Left ventricle myocardium superior (tissue), 1 donor: ENCODE data around the gene BCORL1. TPM values are rescaled to one million over a fixed set of nuclear protein-coding genes. Genes with fewer than 3 reads are reported as not detected.

ENCODE experiments used
- ATAC-seq: fragments of 200-7000 bp; cut with Tn5 transposase; one replicate; pipeline ENCODE4 v1.9.1; 2020; ENCODE audit warnings: mild to moderate bottlenecking, moderate library complexity
- DNase-seq: peaks from one replicate; pipeline ENCODE4 v3.0.0-alpha.2; 2020
- intact Hi-C: fragments of 100-400 bp; cut with micrococcal nuclease; formaldehyde crosslinking; loops from one replicate; pipeline ENCODE4 v1.11.0; 2022
- total RNA-seq: library from RNA; stranded (reverse); fragmentation: NEBNext Ultra II Directional; extraction: Animal tissue kit (Norgen Biotek cat#: 25700); gene quantifications from one replicate; pipeline ENCODE4 v1.2.1, GENCODE V29; 2021
- donor health status: DM: no; HTN: yes; CAD: no; lungs with severe emphysema.

The BCORL1 gene
- total RNA-seq, 1 donor from 2014 or later, result 12.4 TPM

DNA sequence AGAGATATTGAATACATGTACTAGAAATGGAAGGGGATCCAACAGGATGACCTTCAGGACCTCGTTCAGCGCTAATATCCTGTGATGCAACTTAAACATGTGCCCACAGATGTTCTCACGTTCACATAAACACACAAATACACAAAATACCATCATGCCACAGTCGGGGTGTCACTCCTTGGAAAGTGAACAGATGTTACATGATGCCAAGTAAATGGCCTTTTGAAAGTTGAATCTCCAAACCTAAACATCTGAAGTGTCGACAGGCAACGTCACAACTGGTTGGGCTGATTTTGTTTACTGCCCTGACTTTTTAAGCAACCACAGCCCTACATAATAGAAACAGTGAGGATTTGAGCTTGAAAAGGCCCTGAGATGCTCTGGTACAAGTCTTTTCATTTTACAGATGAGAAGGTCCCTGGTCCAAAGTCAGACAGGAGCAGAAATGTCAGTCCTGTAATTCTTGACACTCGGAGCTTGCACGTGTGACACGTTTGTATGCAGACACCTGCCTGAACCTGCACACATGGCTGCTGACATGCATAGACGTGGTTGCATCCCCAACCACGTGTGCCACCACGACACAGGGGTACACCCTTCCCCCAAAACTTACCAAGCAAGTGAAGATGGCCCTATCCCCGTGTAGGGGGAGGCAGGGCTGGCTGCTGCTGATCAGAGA is 23.5 kb upstream of the BCORL1 start:
- DNase-seq (no peak), ATAC-seq (no peak)
- intact Hi-C loops, result no loop called here

DNA sequence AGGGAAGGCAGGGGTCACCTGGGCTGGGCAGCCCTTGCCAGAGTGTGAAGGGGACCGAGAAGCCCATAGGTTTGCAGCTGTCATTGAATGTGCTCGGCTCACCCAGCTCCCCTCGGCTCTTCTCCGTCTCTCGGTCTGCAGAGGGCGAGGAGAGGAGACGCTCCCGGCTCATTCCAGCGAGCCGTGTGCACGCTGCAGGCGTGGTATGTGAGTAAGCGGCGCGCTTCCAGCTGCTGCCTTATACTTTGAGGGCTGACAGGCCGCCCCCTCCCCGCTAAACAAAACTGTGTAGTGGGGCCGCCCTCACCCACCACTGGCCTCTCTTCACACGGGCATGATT is 23.0 kb upstream of the BCORL1 start:
- DNase-seq (peak; percentile 42), ATAC-seq (peak; percentile 26)
- intact Hi-C loops, result no loop called here

DNA sequence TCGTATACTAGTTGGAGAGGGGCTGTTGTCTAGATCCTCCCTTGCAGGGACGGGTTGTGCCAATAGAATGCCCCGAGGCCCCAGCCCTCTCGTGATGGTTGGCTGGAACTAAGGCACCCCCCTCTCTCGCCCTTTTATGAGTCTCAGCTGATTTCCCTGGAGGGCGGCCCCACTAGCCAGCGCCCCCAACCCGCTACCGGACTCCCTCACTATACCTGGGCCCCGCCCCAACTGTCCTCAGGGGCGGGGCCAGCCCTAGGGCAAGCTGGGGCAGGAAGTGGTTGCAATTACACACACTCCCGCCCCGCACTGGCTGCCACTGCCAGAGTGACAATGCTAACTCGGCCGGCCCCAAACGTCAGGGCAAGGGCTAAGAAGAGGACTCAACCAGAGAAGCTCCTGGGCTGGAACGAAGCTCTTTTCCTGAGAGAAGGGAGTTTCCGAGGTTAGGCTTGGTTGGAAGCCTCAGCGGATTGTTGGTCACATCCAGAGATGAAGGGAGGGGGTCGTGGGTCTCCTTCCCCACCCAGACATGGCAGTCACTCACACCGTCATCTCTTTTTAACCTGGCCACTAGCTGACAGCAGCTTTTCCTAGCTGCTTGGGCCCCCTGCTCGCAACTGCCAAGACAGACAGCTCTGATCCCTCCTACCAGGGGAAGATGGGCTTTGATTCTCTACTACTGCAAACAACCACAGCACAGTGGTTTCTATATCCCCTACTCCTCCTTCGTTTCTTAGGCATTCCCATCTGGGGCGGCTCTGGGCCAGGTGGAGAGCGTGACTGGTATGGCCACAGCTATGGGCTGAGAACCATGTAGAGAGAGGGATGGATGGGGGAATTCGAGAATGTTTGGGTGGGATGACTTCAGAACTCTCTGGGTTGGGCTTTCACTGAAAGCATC is 21.0 kb upstream of the BCORL1 start:
- DNase-seq (peak; percentile 71), ATAC-seq (peak; percentile 73)
- intact Hi-C loops, result no loop called here

DNA sequence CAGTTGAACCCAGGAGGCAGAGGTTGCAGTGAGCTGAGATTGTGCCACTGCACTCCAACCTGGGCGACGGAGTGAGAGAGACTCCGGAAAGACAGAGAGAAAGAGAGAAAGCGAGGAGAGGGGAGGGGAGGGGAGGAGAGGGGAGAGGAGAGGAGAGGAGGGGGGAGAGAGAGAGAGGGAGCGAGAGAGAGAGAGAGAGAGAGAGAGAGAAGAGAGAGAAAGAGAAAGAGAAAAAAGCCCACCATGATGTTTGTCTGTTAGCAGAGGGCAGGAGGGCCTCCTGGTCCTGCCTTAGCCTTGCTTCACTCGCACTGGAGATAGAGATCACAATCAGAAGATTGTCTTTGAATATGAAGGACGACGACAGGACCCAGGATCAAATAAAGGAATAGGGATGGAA is 18.7 kb upstream of the BCORL1 start:
- DNase-seq (no peak), ATAC-seq (no peak)
- intact Hi-C loops, result no loop called here

DNA sequence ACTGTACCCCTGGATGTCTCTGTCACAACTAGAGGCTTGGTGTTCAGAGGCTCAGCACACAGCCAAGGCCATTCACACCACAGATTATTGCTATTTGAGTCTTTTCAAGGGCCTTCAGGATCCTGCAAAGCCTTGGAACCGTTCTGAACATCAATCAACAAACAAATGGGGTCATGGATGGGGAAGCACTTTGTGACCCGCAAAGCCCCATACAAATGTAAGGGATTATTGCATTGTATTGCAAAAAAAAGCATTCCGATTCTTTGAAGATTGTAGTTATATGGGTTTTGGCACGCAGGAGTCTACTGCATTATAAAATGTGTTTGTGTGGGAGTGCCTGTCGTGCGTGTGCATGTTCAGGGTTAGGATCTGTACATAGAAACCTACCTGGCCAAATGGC is 17.3 kb upstream of the BCORL1 start:
- ATAC-seq (no peak), DNase-seq (no peak)
- intact Hi-C loops, result no loop called here

DNA sequence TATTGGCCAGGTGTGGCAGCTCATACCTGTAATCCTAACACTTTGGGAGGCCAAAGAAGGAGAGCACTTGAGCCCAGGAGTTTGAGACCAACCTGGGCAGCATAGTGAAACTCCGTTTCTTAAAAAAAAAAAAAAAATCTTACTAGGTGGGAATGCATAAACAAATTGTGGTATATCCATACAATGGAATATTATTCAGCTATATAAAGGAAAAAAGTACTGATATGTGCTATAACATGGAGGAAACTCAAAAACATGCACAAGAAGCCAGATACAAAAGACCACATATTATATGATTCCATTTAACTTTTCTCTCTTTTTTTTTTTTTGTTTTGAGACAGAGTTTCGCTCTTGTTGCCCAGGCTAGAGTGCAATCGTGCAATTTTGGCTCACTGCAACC is 13.5 kb upstream of the BCORL1 start:
- DNase-seq (no peak), ATAC-seq (no peak)
- intact Hi-C loops, result no loop called here

DNA sequence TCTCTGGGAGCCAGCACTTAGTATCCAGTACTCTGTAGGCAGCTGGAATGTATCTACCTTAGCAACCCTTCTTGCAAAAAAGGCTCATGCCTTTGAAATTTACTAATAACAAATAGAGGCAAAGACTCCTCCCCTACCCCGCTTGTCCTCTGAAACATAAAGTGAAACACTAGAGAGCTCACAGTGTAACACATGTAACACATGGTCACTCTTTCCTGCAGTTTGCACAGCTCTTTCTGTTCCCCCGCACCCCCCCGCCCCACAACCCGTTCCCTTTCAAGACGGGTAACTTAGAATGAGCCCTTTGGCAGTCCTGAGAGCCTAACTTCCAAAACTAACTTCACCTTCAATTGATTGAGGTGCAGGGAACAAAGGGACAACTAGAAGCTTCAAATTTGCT is 6.0 kb upstream of the BCORL1 start:
- DNase-seq (no peak), ATAC-seq (no peak)
- intact Hi-C loops, result no loop called here

DNA sequence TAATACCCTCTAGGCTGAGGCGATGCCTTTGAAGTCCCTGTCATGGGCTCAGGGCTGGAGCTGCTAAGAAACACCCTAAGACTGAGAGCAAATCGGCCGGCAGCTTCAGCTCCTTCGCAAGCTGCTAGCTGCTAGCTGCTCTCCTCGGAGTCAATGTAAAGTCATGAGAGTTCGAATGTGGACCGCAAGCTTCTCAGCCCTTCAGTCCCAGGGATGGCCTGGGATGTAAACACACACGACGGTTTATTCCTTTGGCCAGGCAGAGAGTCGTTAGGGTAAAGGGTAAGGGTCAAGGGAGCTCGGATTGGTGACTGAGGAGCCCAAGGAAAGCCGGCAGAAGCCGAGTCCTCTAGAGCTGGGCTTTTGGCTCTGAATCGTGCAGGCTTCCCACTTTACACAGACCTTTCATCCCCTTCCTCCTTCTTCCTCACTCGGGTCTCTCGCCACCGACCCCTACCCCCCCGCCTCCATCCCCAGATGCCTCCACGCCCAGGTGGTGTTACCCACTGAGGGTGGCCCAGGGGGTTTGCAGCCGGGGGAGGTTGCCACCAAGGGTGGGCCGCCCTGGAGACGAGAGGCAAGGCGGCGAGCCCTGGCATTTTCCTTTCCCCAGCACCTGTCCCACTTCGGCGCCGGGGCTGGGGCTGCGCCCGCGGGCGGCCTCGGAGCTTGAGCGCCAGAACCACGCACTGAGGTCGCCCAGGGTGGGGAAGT is 3.1 kb upstream of the BCORL1 start:
- no peak for ATAC-seq
- peak; percentile 31 for DNase-seq
- intact Hi-C loops, result no loop called here

DNA sequence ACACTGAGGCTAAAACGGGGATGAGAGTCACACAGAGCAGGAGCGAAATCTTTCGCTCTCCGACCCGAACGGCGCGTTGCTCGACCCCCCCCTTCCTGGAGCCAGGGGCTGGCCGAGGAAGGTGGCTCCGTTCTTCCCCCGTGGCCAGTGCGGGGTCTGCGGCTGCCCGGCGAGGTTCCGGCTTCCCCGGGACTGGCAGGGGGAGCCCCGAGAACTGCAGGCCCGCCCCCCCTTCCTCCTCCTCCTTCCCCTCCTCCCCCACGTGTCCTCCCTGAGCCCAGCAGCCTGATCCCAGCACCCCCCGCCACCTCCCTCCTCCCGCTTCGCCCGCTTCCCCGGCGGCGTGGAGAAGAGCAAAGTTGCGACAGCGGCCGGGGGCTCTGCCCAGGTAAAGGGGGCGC is 2.4 kb upstream of the BCORL1 start:
- DNase-seq, result peak; percentile 51
- ATAC-seq, result peak; percentile 16
- intact Hi-C loops, result no loop called here

DNA sequence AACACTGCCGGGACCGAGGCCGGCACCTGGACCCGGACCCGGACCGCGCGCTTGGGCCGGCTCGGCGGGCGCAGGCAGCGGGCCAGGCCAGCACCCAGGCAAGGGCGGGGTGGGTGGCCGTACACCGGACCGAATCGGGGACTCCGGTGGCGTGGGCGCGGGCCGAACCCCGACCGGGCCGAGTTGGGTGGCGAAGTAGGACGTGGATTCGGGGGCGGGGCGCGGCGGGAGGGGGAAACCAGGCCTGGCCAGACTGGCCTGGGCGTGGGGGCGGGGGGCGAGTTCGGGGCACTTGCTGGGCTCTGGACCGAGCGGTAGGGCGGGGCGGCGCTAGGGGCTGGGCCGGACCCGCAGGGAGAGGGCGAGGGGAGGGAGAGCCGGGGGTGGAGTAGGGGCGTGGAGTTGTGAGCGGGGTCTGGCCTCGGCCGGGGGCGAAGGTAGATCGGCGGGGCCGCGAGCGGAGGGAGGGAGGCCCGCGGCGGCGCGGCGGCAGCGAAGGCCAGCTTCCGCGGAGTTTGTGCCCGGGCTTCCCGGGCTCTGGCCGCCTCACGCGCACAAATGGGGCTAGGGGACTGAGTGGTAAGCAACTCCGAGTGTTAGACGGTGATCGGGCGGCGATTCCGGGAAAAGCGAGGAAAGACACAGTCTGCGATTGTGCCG is 1.8 kb upstream of the BCORL1 start:
- ATAC-seq (peak; percentile 65), DNase-seq (peak; percentile 80)
- intact Hi-C loops, result no loop called here

DNA sequence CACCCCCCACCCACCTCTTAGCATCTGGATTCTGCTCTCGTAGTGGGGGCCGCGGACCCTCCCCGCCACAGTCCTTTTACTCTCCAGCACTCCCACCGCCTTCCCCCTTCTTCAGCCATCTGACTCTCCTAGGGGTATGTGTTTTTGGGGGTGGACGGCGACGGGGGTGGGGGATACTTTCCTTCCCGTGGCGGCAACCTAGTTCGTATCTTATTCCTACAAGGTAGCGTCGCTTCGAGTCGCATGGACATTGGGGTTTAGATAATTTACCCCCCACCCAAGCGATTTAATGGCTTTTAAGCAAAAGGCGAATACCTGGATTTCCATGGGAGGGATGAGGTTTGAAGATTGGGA is 1.3 kb upstream of the BCORL1 start:
- intact Hi-C loops, result no loop called here
- DNase-seq (no peak), ATAC-seq (no peak)

DNA sequence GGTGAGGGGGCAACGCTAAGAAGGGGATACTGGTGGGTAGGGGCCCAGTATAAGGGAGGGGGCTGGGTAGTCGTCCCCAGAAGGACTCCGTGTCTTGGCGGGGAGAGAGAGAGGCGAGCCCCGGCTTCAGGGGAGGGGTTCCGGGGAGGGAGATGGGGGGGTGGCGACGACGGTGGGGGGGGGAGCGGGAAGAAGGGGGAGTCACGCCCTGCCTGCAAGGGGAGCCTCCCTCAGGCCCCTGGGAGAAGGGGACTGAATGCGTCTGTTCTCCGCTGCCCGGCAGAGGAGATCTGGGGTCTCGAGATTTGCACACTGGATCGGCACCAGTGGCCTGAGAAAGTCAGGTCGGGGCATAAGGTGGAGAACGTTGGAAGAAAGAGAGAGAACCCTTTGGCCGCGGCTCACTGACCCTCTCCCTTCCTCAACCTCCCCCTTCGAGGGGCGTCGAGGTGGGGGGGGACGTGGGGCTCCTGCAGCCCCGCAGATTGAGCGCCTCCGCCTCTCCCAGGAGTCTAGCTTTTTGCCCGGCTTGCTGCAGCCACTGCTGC is 609 bp upstream of the BCORL1 start:
- ATAC-seq (no peak), DNase-seq (no peak)
- intact Hi-C loops, result no loop called here

DNA sequence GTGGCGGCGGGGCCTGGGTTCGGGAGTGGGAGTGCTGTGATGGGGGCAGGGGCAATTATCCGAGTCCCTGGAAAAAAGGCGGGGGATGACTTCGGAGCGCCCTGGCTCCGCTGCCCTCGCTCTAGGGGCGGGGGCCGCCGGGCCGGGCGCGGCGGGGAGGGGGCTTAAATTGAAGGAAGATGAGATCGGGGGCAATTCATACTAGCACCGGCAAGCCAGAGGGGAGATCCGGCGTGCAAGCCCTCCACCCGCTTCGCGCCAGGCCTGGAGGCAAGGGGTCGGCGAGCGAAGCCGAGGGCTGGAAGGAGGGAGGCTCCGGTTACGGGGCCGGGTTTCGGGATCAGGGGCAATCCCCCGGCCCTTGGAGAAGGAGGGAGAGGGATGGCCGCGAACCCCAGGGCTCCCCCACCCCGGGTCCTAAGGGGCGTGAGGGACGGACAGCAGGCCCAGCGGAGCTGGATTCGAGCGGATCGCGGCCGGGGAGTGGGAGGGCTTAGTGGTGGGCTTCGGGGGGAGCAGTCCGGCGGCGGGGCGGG is 1.2 kb downstream of the BCORL1 start:
- no peak for ATAC-seq
- intact Hi-C loops, result no loop called here
- DNase-seq, result peak; percentile 39

DNA sequence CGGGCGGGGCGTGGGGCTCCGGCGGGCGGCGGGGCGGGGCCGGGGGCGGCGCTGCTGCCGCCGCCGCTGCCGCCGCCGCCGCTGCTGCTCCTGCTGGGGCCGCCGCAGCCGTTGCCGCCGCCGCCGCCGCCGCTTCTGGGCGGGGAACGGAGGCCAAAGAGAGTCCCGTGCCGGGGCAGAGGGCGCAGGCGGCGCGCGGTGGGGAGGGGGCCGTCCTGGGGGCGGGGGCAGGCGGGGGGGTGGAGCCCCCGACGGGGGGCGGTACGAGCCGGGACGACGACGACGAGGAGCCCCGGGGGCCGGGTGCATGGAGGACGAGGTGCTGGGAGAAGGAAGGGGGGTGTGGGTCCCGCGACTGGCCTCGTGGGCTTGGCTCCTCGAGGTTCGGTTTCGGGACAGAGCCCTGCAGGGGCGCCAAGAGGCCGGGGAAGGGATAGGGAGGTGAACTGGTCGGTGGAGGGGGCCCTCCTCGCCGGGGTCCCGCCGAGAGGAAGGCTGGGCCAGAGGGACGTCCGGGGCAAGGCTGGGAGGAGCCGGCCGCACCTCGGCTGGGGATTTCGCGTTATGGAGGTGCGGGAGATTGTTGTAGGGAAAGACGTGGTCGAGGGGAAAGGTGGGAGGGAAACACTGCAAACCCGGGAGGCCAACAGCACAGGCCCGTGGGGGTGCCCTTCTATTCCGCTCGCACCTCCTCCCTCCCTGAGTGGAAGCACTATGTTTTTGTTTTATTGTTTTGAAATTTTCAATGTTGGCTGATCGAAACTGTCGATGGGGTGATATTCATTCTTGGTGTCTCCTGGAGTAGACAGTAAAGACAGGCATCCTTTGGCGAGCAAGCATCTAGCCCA is 1.9 kb downstream of the BCORL1 start:
- ATAC-seq (no peak), DNase-seq (peak; percentile 58)
- intact Hi-C loops, result no loop called here

DNA sequence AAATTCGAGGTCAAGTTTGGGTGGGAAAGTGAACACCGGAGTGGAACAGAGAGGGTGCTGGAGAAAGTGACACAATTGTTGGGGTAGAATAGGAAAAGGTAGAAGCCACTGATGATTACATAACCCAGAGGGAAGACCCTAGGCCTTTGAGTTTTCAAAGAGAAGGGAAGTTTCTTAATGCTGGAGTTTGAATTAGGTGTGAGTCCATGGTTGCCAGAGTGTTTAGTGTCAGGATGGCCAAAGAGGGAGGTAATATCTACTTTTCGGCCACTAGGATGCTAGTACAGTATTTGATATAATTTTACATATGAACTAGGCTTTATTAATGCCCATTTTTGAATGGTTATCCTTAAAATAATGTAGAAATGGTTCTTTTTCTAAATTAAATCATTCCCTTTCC is 5.4 kb downstream of the BCORL1 start:
- DNase-seq, result no peak
- no peak for ATAC-seq
- intact Hi-C loops, result no loop called here

DNA sequence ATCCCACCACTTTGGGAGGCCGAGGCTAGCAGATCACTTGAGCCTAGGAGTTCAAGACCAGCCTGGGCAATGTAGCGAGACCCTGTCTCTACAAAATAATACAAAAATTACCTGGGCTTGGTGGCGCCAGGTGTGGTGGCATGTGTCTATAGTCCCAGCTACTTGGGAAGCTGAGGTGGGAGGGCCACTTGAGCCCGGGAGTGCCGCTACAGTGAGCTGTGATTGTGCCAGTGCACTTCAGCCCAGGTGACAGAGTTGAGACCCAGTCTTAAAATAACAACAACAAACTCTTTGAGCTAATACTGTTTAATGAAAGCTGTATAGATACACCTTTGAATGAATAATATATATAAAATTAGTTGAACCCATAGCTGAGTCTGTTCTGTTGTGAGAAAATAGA is 9.7 kb downstream of the BCORL1 start:
- DNase-seq, result no peak
- no peak for ATAC-seq
- intact Hi-C loops, result no loop called here

DNA sequence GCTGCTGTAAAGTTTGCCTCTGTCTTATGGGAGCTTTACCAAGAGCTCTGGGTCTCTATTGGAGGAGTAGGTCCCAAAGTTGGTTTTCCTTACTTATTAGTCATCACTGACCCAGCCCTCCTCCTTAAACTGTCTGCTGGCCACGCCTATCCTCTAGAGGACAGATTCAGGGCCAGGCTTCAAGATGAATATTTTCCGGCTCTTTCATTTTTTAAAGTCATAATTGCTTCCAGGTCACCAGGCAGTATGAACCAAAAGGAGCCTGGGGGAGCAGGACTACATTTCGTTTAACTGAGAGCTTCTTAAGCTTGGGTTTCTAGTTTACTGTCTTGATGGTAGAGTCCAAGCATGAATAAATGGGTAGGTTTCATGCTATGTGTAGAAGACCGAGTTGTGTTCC is 13.7 kb downstream of the BCORL1 start:
- intact Hi-C loops, result no loop called here
- DNase-seq, result no peak
- peak; percentile 71 for ATAC-seq

DNA sequence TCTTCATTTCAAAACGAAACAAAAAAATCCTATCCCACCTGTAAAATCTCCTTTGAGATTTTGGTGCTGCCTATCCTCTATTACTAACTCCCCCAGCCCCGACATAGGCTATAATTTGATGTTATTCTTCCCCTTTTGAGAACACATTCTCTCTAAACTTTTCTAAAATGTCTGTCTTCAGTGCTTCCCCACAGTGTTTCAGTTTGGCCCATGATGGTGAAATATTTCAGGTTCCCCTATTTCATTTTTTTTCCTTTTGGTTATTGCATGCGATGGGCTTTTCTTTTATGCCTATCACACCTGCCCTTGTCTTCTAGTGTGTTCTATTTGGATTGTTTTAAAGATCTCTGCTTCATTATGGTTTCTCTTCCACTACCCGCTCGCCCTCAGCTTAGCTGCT is 14.7 kb downstream of the BCORL1 start:
- DNase-seq (no peak), ATAC-seq (no peak)
- intact Hi-C loops, result no loop called here

DNA sequence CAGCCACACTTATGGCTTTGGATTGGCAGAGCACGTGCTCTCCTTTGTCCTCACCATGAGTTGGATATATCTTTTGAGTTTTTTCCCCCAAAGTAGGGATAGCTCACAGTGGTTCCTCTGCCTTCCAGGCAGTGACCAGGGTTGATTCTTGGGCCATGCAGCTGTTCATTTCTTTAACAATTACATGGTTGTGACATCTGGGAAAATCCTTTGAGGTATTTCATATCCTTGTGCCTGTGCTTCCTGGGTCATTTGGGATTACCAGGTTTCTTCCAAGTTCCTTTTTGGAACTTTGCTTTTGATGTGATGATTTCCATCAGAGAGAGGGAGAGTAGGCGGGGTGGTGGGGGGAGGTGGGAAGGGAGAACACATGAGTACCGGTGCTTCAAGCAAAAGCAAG is 15.6 kb downstream of the BCORL1 start:
- no peak for DNase-seq
- intact Hi-C loops, result no loop called here
- ATAC-seq, result no peak
